OCI-LY7 (cell line): ENCODE measurements around the gene AGMO. TPM values are rescaled to one million over a fixed set of nuclear protein-coding genes. Genes with fewer than 3 reads are reported as not detected.

Experiments used
- BruUV-seq: library from RNA; stranded (reverse); fragments of 400-500 nt; replicated peaks from 2 replicates; lab custom pipeline; 2021; lab: Mats Ljungman, UMichigan
- CTCF ChIA-PET: fragments of 300-600 bp; sonication (Branson Sonifier 250); formaldehyde crosslinking; loops from one replicate; lab custom pipeline; 2022; ENCODE audit warnings: antibody characterized with exemption; ENCODE audit not compliant: unreplicated experiment; lab: Charles Lee
- POLR2A ChIA-PET: fragments of 300-600 bp; sonication (Branson Sonifier 250); formaldehyde crosslinking; loops from one replicate; lab custom pipeline; 2022; ENCODE audit warnings: antibody characterized with exemption; lab: Charles Lee
- DNase-seq: peaks from one replicate; pipeline ENCODE4 v3.0.0-alpha.2; 2015; ENCODE audit warnings: low spot score
- H2AFZ ChIP-seq: fragments of 200-600 bp; sonication (generic), shearing (Covaris generic); 2 replicates; pipeline ENCODE4 v1.6.1; 2014; ENCODE audit warnings: mild to moderate bottlenecking, antibody characterized with exemption, low read length, moderate library complexity
- H3K27ac ChIP-seq: fragments of 200-600 bp; sonication (generic); 2 replicates; pipeline ENCODE4 v1.5.1; 2014; ENCODE audit warnings: mixed run types, low read depth, mild to moderate bottlenecking, moderate library complexity, low read length, inconsistent platforms; ENCODE audit not compliant: poor library complexity, severe bottlenecking
- H3K36me3 ChIP-seq: fragments of 200-600 bp; sonication (generic); 2 replicates; pipeline ENCODE4 v1.6.1; 2014; ENCODE audit warnings: mild to moderate bottlenecking, antibody characterized with exemption, low read length, moderate library complexity, mixed read lengths; ENCODE audit not compliant: insufficient read depth
- H3K4me1 ChIP-seq: fragments of 200-600 bp; sonication (generic); 2 replicates; pipeline ENCODE4 v1.5.1; 2014; ENCODE audit warnings: mild to moderate bottlenecking, low read length; ENCODE audit not compliant: insufficient read depth, poor library complexity, severe bottlenecking
- H3K4me2 ChIP-seq: fragments of 200-600 bp; sonication (generic); 2 replicates; pipeline ENCODE4 v1.6.1; 2014; ENCODE audit warnings: mild to moderate bottlenecking, low read length
- H3K4me3 ChIP-seq: fragments of 200-600 bp; sonication (generic); 2 replicates; pipeline ENCODE4 v1.5.1; 2014; ENCODE audit warnings: mild to moderate bottlenecking, low read depth, low read length; ENCODE audit not compliant: poor library complexity, severe bottlenecking
- H3K79me2 ChIP-seq: fragments of 200-600 bp; sonication (generic); 2 replicates; pipeline ENCODE4 v1.6.1; 2016; ENCODE audit warnings: low read depth, mild to moderate bottlenecking, low read length, moderate library complexity, mixed read lengths; ENCODE audit not compliant: insufficient read depth
- H3K9me2 ChIP-seq: fragments of 200-600 bp; sonication (generic); 2 replicates; pipeline ENCODE4 v1.6.1; 2016; ENCODE audit warnings: mild to moderate bottlenecking, low read length, mixed read lengths; ENCODE audit not compliant: insufficient read depth
- H3K9me3 ChIP-seq: fragments of 200-600 bp; sonication (generic); 2 replicates; pipeline ENCODE4 v1.6.1; 2014; ENCODE audit warnings: mild to moderate bottlenecking, mixed run types, low read length, mixed read lengths
- H4K20me1 ChIP-seq: fragments of 200-600 bp; sonication (generic); 2 replicates; pipeline ENCODE4 v1.6.1; 2014; ENCODE audit warnings: mild to moderate bottlenecking, antibody characterized with exemption, low read length, moderate library complexity, mixed read lengths; ENCODE audit not compliant: insufficient read depth
- CTCF ChIP-seq: fragments of 200-600 bp; sonication (generic); conservative IDR thresholded peaks from 2 replicates; pipeline ENCODE4 v1.5.1; 2014; ENCODE audit warnings: mild to moderate bottlenecking, antibody characterized with exemption, low read length, moderate library complexity, mixed read lengths
- EZH2phosphoT487 ChIP-seq: fragments of 200-600 bp; sonication (generic); IDR thresholded peaks from 2 replicates; pipeline ENCODE4 v1.6.1; 2018; ENCODE audit warnings: low read depth, borderline replicate concordance, mild to moderate bottlenecking, mixed run types, antibody characterized with exemption, low read length, moderate library complexity, mixed read lengths
- intact Hi-C: fragments of 100-400 bp; cut with micrococcal nuclease; formaldehyde crosslinking; loops from one replicate; pipeline ENCODE4 v1.10.0; 2022; ENCODE audit not compliant: unreplicated experiment
- total RNA-seq, 2 experiments: library from RNA; depleted of rRNA in 1 of 2; stranded (reverse); fragments of >200 nt in 1 of 2; shearing (Covaris generic) in 1 of 2; gene quantifications; 2 replicates each; pipeline ENCODE4 v1.2.3, GENCODE V29; 2014 to 2022

The AGMO gene
- total RNA-seq, 2 experiments from 2014 or later, result not detected

GRCh38 chr7:15197042-15197977, 364.5 kb downstream of the AGMO start:
- intact Hi-C loops, result loop anchor here (5.0 kb wide), 1 partner anchor 875 kb away; no protein-coding TSS in a partner anchor
- no peaks in the 10 kb centered on the region for H3K9me2 ChIP-seq
- H3K4me3 ChIP-seq, result no peak overlapping the region
- CTCF ChIA-PET, result no interaction called here
- POLR2A ChIA-PET, result interaction anchor here (0.6 to 1.0 kb wide), 3 partner anchors 9 to 1445 kb away, joined by 3 to 4 read pairs (median 4); no protein-coding TSS in a partner anchor
- H3K4me1 ChIP-seq, result no peaks in the 10 kb centered on the region
- H3K36me3 ChIP-seq, result no peaks in the 10 kb centered on the region
- H3K79me2 ChIP-seq, result no peaks in the 10 kb centered on the region
- no peak overlapping the region for H3K27ac ChIP-seq
- H2AFZ ChIP-seq, result no peak overlapping the region
- H4K20me1 ChIP-seq, result no peaks in the 10 kb centered on the region
- no peak for TF ChIP-seq EZH2phosphoT487
- no peak for TF ChIP-seq CTCF
- no peak overlapping the region for H3K4me2 ChIP-seq
- DNase-seq, result no peak
- H3K9me3 ChIP-seq, result no peaks in the 10 kb centered on the region
- no TSS peak for BruUV-seq

- no peak overlapping the region for H2AFZ ChIP-seq
- H3K79me2 ChIP-seq, result no peaks in the 10 kb centered on the region
- H3K4me2 ChIP-seq, result no peak overlapping the region
- no TSS peak for BruUV-seq
- no peak for DNase-seq
- no peak overlapping the region for H3K27ac ChIP-seq
- intact Hi-C loops, result no loop called here
- CTCF ChIA-PET, result no interaction called here
- no peaks in the 10 kb centered on the region for H3K4me1 ChIP-seq
- POLR2A ChIA-PET, result no interaction called here
- no peaks in the 10 kb centered on the region for H3K9me2 ChIP-seq
- H4K20me1 ChIP-seq, result no peaks in the 10 kb centered on the region
- TF ChIP-seq CTCF (no peak), EZH2phosphoT487 (no peak)
- no peak overlapping the region for H3K4me3 ChIP-seq
- no peaks in the 10 kb centered on the region for H3K36me3 ChIP-seq
- H3K9me3 ChIP-seq, result no peaks in the 10 kb centered on the region
Measured at GRCh38 chr7:15178065-15178464, 383.8 kb downstream of the AGMO start.

- no TSS peak for BruUV-seq
- H3K9me2 ChIP-seq, result no peaks in the 10 kb centered on the region
- no peaks in the 10 kb centered on the region for H4K20me1 ChIP-seq
- ChIA-PET POLR2A (no interaction called here), CTCF (no interaction called here)
- TF ChIP-seq CTCF, result no peak
- TF ChIP-seq EZH2phosphoT487, result no peak
- H3K27ac ChIP-seq, result no peak overlapping the region
- no peaks in the 10 kb centered on the region for H3K4me1 ChIP-seq
- H3K9me3 ChIP-seq, result no peaks in the 10 kb centered on the region
- no peak for DNase-seq
- H3K79me2 ChIP-seq, result no peaks in the 10 kb centered on the region
- H3K4me3 ChIP-seq, result no peak overlapping the region
- H3K36me3 ChIP-seq, result no peaks in the 10 kb centered on the region
- intact Hi-C loops, result no loop called here
- H3K4me2 ChIP-seq, result no peak overlapping the region
- H2AFZ ChIP-seq, result no peak overlapping the region
Measured at GRCh38 chr7:15176089-15176488, 385.7 kb downstream of the AGMO start.
